Measurements from ENCODE around the gene CLEC5A.

GRCh38 chr7:141944811-141945210, 2.0 kb downstream of the CLEC5A start:
- TF ChIP-seq CTCF (IDR thresholded peaks at IDR 0.05) = no peak
- no peak for TF ChIP-seq POLR2A (IDR thresholded peaks at IDR 0.05)

Data from lower leg skin (tissue), 3 donors.